Hypothalamus (tissue), 51 donors: Measurements from ENCODE around the gene PSMG3.

ENCODE experiments used
- DNase-seq, 51 donors: peaks; one replicate each; lab custom pipeline; 2025; lab: John Stamatoyannopoulos, UW

PSMG3 gene

DNA sequence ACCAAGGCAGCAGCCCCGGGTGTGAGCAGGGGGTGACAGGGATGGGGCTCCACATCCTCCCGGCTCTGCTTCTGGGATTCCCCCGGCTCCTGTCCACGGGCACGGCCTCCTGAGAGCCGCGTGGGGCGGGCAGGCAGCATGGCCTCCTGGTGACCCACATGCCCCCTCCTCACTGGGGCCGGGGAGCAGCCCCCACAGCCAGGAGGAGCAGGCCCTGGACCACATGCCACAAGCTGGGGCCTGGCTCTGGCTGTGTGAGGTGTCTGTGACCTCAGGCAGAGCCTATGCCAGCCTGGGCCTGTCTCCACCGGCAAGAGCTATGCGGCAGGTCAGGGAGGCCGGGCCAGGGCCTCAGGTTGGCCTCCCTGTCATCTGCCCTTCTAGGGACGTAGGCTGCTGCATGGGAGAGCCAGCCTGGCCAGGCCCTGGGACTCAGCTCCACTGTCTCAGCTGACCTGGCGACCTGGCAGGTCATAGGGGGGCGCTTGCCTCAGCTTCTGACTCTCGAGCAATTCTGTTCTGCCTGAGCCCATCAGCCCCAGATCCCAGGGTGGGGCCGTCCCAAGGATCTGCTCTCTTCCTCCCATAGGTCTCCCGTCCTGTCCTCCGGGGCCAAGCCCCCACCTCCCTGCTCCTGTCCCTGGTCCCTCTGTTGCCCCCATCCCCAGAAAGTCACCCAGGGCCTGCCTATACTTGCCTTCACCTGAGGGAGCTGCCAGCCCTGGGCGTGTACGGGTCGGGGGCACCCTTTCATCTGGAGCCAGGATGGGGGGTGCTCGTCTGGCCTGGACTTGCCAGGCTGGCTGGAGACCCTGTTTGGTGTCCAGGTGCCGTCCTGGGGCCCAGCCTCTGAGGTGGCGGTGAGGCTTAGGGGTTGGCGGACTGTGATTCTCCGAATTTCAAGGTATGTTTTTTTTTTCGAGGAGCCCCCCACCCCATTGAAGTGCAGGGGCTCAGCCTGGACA is 9.9 kb downstream of the PSMG3 start:
- DNase-seq = no peak

- no peak for DNase-seq
Measured at GRCh38 chr7:1558841-1559625, 10.8 kb downstream of the PSMG3 start.

DNA sequence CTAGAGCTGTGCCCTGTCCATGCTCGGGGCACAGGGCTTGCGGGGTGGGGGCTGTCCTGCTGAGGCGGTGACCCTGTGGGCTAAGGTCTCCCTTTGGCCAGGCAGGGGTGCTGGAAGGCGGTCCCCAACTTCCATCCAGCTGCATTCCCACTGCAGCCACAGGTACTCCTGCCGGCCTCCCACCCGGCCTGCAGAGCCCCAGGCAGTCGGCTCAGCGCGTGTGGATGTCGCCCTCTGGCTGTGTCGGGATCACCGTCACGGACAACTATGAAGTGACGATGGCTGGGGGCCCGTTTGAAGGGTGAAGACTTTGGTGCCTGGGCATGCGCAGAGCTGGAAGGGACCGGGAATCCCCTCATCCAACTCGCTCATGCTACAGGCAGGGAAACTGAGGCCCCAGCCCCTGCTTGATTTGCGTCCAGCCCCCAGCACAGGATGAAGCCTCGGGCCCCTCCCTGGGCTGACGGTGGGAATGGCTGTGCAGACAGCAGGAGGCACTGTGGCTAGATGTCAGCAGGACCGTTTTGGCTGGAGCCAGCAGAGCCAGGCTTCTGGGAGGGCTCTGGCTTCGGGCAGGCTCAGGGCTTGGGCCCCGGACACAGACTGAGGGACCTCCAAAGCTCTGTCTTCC is 11.5 kb downstream of the PSMG3 start:
- DNase-seq = no peak

DNA sequence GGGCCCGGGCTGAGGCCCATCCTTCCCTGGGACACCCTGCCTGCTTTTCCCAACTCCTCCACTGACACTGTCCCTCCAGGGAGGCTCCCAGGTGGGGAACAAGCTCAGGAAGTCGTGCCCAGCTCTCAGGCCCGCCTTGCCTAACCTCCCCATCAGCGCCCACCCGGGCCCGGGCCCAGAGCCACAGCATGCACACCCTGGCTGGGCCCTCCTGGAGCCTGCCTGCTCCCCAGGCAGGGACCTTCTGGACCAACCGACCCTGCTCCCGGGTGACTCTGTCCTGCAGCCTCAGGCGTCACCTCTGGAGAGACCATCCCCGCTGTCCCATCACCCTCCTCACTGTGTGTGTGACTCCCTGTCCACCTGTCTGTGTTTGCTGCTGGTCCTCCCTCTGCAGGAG is 12.1 kb downstream of the PSMG3 start:
- no peak for DNase-seq

- DNase-seq = no peak
Measured at GRCh38 chr7:1557006-1557405, 12.8 kb downstream of the PSMG3 start.

- no peak for DNase-seq
Measured at GRCh38 chr7:1555813-1556543, 13.9 kb downstream of the PSMG3 start, which contains the start of gene TMEM184A. TSS of gene TMEM184A (minus strand) at chr7:1556205. CDS start at chr7:1555484, 721 bp downstream.

DNA sequence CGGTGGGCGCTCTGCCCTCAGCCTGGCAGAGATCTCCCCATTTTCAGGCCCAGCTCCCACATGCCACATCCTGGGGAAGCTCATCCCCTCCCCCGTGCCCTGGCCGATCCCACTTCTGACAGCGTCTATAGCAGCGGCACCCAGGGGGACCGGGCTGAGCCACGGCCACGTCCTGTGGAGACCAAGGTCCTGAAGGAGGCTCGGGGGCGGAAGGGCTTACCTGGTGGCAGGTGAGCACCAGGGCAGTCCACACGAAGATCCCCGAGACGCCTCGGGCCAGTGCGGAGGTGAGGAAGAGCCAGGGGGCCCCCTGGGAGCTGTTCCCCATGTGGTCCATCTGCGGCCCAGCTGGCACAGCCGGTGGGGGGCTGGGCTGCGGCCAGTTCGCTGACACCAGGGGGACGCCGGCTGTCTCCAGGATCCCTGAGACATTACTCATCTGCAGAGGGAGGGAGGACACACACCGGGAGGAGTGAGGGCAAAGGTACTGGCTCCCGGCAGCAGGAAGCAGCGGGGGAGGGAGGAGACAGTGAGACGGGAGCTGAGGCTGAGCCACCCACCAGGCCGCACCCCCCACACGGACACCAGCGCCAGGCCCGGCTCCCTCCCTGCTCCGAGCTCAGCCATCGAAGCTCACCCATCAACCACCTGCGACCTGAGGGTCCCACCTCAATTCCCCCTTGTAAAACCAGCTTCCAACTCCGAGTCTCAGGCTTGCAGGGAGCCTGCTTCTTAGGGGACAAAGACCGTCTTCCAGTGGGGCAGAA is 14.6 kb downstream of the PSMG3 start:
- no peak for DNase-seq

DNA sequence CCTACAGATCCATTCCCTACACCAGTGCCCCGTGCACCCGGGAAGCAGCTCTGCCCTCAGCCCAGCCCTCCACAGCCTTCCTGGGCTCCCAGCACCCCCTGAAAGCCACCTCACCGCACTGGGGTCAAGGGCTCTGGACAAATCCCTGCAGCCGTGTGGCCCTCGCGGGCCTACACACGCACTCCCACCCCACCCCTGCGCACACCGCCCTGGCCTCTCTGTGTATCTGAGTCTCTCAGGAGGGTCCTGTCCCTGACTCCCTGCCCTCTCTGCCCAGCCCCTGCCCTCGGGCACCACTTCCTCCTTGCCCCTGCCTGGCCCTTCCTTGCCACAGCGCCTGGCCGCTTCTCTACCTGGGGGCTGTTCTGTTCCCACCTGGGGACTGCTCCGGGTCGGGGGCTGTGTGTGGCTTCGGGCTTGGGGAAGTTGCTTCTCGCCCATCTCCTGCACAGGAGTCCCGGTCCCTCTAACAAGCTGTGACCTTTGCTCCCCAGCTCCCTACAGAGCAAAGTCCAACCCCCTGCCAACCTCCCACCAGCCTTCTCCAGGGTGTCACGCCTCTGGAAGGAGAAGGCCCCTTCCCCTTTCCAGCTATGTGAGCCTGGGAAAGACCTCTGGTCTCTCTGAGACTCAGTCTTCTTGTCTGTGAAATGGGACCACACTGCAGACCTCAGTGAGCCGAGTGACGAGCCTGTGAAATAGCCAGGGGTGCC is 15.3 kb downstream of the PSMG3 start:
- no peak for DNase-seq

DNA sequence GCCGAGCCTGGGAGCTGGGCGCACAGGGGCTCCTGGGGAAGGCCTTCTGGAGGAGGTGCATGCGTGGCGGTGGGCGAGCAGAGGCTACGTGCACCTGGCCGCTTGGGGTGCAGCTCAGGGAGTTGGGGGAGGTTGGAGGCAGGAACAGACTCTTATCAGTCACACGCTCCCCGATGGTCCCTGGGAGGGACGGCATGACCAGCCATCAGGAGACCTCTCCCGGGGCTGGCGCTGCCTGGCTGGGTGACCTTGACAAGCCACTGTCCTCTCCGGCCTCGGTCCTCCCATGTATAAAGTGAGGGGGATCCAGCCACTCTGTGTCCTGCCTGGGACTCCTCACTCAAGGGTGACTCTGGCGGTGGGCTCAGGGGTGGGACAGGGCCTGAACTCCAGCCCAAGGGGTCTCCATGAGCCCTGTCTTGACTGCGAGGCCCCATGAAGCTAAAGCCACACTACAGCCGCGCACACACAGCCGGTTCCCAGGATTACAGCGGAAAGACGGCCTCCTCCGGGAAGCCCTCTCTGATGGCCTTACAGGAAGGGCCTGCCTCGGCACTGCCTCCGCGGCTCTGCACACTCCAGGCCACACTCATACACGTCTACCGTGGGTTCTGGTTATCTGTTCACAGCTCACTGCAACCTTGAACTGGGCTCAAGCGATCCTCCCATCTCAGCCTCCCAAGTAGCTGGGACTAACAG is 16.2 kb downstream of the PSMG3 start:
- DNase-seq = no peak

DNA sequence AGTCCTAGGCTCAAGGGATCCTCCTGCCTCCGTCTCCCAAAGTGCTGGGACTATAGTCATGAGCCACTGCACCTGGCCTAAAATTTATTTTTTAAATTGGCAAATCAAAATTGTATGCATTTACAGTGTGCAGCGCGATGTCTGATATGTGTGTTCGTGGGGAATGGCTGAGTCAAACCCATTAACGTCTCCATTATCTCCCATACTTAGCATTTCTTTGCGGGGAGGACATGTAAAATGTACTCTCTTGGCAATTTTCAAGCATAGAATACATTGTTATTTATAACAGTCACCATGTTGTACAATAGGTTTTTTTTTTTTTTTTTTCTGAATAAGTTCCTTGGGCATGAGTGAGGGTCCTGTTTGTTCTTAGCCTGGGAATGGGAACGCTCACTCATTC is 17.6 kb downstream of the PSMG3 start:
- DNase-seq = no peak

GRCh38 chr7:1550846-1551155 is 19.0 kb downstream of the PSMG3 start:
- no peak for DNase-seq

DNA sequence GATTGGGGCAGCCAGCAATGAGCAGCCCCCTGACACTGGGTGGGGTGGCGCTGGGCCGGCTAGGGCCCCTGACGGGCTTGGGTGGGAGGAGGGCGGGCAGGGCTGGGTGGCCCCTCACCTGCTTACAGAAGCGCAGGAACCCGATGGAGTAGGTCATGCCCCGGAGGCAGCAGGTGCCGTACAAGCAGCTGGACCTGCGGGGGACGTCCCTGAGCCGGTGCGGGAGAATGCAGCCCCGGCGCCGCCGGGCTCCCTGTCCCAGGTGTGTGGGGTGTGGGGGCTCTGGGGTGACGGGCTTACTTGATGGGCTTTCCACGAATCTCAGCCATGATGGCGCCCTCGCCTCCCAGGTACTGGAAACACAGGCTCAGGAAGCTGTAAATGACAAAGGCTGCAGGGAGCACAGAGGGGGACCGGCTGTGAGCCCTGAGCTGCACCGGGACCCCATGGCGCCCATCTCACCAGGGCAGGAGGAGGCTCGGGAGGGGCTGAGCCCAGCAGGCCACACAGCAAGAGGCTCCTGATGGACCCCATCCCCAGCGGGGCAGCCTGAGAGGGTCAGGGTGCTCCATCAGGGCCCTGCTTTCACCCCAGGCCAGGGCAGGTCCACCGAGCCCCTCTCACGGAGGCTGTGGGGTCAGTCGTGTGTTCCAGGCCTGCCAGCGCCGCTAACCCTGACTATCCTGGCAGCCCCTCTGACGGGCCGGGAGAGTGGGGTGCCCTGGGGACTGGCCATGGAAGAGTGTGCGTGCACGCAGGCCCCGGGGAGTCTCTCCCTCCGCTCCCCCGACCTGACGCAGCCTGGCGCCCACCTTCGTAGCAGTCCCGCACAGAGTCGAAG is 19.6 kb downstream of the PSMG3 start:
- DNase-seq = no peak

DNA sequence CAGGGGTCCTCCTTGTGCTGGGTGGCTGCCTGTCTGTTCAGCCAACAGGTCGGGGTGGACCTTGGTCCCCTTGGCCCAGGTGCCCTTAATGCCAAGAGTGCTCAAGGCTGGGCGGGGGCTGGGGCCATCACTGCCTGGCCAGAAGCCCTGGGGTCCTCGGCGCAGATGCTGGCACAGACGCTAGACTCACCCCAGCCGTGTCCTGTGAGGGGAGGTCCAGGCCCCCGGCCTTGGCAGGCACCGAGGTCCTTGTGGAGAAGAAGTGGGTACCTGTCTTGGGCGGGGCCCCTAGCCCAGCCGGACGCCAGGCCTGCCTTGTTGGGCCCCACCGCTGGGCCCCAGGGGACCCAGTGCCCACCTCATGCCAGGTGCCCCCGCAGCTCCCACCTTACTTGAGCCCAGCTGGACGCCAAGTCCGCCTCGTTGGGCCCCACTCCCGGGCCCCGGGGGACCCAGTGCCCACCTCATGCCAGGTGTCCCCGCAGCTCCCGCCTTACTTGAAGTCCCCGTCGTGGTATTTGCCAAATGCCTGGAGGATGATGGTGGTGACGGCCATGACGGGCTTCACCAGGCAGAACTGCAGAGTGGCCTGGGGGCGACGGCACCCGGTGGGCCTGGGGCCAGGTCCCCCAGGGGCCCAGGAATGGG is 20.4 kb downstream of the PSMG3 start:
- DNase-seq = no peak

GRCh38 chr7:1548944-1549343 is 20.9 kb downstream of the PSMG3 start:
- no peak for DNase-seq

DNA sequence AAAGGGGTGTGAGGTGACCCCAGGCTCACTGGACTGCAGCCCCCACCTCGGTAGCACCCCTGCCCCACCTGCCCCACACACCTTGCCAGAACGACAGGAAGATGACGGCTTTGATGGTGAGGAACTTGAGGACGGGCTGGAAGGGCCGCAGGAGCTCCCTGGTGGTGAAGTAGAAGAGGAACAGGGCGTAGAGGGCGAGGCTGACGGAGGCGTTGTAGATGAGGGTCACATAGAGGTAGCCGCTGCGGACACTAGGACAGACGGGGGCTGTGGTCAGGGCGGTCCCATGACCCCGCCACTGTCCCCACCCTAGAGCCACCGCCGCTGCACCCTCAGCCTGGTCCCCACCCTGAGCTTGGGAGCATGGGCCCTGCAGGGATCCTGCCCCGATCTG is 21.4 kb downstream of the PSMG3 start:
- no peak for DNase-seq

DNA sequence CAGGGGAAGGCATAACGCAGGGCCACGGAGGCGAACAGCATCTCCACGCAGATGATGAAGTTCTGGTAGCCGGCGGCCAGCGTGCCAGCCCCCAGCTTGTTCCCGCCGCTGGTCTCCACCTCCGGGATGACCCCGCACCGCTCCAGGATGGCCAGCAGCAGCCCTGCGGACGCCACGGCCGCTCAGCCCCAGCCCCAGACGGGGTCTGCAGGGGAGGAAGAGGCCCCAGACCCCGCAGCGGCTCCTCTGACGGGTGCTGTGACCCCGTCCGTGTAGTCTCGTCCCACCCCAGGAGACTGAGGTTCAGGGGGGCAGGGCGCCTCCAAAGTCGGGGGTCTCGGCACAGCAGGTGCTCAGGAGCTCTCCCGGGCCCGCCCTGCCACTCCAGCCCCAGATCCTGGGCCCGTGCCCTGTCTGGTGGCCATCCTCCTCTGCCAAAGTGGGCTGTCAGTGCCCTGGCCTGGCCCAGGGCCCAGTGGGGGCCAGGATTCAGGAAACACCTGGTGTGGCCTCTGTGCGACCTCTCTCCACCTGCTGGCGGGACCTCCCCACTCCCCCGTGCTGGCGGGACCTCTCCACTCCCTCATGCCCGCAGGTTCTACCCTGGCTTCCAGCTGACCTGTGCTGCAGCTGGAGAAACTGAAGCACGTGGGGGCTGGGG is 21.9 kb downstream of the PSMG3 start:
- DNase-seq = no peak
